ENCODE results near the gene PPP1R14C.

DNA sequence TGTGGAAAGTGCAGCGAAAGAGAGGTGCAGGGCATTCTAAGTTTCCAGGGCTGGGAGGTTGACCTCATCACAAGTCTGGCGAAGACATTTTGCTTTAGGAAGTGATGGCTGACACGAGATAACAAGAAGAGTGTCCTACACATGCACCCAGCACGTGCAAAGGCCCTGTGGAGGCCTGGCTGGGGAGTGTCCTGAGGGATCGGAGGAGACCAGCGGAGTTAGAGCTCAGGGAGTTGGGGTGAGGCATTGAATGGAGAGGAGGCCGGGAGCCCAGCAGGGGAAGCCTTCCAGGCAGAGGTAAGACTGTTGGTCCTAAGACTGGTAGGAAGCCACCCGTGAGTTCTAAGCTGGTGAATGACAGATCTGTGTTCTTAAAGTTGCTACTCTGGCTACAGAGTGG, 58.4 kb downstream of the PPP1R14C start:
- TF ChIP-seq EZH2 (IDR thresholded peaks at IDR 0.05) (no peak), POLR2AphosphoS5 (IDR thresholded peaks at IDR 0.05; ENCODE audit: borderline replicate concordance, low read depth, low read length) (no peak)

Measured in SK-N-MC (cell line).